GM19467 (cell line): ENCODE results near the gene TNFRSF12A.

Source experiments
- ATAC-seq: cut with Tn5 transposase; IDR thresholded peaks from one replicate; pipeline ENCODE4 v1.9.1; 2021; ENCODE audit warnings: mild to moderate bottlenecking, moderate library complexity; ENCODE audit not compliant: unreplicated experiment

TNFRSF12A gene

DNA sequence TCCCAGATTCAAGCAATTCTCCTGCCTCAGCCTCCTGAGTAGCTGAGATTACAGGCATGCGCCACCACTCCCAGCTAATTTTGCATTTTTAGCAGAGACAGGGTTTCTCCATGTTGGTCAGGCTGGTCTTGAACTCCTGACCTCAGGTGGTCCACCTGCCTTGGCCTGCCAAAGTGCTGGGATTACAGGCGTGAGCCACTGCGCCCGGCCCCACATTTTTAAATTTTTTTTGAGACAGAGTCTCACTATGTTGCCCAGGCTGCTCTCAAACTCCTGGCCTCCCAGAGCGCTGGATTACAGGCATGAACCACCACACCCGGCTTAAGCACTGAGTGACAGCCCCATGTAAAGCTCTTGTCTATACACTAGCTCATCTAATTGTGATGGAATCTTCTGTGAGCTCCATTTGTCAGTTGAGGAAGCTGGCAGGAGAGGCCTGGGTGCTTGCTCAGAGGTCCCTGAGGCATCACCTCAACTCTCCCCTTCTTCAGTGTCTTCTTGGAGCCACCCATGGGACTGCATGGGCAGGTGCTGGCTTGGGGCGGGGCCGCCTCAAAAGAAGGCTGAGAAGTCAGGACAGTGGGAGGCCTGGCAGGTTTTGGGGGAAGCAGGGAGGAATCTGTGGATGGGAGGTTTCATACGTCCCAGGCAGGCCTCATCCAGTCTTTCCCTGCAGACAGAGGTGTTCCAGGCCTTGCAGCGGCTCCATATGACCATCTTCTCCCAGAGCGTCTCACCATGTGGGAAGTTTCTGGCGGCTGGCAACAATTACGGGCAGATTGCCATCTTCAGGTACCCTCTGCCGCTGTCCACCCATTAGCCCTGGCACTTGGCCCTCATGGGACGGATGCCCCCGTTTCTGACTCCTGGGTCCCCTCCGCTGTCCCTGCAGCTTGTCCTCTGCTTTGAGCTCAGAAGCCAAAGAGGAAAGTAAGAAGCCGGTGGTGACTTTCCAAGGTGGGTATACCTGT is 5.1 kb downstream of the TNFRSF12A start:
- no peak for ATAC-seq

DNA sequence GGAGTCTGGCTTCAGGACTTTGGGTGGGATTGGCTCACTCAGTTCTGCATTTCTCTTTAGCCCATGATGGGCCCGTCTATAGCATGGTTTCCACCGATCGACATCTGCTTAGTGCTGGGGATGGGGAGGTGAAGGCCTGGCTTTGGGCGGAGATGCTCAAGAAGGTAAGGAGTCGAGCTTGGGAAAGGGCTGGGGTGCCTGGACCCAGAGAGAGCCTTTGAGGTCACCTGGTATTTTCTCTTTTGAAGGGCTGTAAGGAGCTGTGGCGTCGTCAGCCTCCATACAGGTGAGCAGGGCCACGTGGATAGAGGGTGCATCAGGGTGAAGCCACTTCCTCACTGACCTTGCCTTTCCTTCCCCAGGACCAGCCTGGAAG is 5.8 kb downstream of the TNFRSF12A start:
- no peak for ATAC-seq

DNA sequence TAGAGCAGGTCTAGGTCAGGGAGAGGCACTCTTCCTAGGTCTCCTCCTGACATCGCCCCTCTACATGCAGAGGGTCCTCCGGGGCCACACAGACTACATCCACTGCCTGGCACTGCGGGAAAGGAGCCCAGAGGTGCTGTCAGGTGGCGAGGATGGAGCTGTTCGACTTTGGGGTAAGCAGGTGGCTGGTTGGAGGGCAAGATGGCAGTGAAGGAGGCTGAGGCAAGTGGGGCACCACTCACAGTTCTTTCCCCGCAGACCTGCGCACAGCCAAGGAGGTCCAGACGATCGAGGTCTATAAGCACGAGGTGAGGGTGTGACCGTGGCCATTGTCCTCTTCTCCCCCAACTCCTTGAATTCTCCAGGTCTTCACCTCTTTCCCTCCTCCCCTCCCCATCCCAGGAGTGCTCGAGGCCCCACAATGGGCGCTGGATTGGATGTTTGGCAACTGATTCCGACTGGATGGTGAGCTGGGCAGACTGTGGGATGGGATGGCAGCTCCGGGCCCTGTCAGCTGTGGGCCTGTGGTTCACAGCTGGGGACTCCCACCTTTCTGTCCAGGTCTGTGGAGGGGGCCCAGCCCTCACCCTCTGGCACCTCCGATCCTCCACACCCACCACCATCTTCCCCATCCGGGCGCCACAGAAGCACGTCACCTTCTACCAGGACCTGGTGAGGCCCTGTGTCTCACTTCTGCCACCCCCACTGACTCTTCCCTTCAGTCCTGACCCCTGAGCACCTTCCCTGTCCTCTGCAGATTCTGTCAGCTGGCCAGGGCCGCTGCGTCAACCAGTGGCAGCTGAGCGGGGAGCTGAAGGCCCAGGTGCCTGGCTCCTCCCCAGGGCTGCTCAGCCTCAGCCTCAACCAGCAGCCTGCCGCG is 6.7 kb downstream of the TNFRSF12A start:
- ATAC-seq = no peak

DNA sequence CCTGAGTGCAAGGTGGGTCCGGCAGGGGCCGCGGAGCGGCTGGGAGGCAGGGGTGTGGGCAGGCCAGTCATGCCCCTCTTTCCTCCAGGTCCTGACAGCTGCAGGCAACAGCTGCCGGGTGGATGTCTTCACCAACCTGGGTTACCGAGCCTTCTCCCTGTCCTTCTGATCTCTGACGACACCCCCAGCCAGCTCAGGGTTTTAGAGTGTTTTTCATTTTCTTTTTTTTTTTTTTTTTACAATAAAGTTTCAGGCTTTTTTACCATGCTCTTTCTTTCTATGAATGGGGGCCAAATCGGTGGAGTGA is 7.3 kb downstream of the TNFRSF12A start:
- ATAC-seq = no peak

DNA sequence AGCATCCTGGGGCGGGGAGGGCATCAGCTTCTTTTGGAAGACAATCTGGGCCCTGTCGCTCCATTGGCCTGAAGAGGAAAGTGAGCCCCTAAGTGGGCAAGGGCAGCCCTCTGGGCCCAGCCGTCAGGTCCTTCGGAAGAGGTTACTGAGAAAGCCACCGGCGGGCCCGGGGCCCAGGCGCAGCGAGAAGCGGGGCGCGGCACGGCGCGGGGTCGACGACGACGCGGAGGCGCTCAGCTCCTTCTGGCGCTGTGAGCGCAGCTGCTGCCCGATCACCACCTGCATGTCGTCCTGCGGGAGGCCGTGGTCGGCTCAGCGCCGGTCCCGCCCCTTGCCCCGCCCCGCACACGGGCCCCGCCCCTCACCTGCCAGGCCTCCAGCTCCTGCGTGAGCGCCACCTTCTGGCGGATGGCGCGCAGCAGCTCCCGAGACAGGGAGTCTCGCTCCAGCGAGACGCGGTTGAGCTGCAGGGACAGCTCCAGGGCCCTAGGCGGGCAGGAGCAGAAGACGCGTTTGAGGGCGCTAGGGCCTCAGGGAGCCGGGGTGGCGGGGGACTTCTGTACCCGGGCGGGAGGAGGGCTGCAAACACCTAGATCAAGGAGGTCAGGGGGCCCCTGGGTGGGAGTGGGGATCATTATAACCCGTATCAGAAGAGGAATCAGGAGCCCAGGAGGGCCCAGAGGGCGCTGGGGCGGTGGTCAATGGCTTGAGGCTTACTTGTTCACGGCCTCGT is 8.0 kb downstream of the TNFRSF12A start:
- ATAC-seq = no peak

DNA sequence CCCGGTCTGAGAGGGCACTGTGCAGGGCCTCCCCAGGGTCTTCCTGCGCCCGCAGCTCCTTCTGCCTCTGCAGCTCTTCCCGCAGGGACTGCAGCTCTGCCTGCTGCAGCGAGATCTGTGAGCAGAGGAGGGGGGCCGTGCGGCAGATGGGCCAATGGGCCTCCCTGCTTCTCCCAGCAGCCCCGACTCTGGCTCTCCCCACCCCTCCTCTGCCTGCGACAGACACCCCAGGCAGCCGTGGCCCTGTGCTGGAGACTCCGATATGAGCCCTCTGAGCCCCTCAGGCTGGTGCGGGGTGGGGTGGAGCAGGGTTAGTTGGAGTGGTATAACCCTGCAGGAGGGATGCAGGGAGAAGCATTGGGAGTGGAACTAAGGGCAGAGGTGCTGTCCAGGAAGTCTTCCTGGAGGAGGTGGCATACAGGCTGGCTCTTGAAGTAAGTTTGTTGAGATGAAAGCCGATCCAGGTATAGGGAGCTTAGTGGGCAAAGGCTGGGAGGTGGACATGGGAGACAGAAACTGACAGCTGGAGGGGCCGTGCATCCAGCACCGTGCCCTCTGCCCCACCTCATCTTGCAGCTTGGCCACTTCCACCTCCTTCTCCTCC is 8.7 kb downstream of the TNFRSF12A start:
- no peak for ATAC-seq

DNA sequence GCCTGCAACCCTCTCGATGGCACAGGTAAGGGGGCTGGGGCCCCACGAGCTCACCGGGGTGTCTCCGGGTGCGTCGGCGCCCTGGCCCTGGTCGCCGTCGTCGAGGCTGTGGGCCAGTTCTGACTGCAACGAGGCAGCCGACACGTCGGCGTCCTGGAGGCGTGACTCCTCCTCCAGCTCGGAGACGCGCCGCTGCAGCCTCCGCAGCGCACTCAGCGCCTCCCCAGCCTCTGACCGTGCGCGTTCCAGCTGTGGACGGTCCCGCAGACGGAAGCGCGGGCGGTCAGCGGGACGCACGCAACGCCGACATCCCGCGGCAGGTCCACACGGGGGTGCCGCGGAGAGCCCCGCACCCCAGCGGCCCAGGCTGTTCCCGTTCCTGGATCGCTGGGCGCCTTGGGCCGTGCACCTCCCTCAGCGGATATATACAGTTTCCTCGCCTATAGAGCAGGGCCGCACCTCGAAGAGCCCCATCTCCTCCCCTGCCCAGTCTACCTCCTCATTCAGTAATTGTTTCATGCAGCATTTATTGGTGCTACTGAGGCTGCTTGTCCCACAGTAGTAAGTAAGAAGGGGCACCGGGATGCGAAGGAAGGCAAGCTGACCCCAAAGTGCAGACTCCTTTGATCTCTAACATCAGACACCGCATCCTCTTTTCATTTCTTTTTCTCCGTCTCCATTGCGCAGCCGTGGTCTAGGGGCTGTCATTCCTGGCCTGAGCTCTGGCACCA is 9.5 kb downstream of the TNFRSF12A start:
- no peak for ATAC-seq

DNA sequence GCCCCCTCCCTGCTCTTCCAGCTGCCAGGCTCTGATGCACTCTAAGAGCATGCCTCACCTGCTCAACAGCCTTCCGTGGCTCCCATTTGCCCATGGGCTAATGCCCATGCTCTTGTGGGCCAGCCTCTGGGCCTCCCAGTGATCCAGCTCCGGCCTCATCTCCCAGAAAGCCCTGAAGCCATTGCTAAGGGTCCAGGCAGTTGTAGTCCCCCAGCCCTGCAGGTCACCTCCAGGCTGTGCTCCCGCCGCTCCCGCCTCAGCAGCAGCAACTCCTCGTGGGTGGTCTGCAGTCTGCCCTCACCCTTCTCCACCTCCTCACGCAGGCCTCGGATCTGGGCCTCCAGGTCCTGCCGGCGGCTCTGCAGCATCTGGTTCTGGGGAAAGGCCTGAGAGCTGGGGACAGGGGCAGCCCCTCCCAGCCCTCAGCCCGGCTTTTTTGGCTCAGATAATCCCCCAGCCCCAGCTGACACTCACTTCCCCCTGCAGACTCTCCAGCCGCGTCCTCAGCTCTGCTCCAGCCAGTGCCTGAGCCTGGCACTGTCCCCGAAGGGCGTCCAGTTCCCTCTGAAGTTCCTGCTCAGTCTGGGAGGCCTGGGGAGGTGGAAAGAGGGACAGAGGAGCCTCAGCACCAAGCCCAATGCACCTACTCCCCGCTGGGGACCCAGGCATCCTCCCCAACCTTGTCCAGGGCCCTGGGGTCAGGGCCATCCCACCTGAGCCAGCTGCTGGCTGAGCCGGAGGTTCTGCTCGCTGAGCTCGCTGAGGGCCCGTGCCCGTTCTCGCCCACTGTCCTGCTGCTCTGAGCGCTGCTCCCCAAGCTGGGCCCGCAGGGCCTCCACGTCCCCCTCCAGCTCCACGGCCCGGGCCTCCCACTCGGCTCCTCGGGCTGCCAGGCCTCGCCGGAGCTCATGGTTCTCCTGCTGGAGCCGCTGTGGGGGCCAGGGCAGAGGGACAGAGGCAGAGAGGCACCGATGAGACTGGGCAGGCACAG is 10.3 kb downstream of the TNFRSF12A start:
- no peak for ATAC-seq

DNA sequence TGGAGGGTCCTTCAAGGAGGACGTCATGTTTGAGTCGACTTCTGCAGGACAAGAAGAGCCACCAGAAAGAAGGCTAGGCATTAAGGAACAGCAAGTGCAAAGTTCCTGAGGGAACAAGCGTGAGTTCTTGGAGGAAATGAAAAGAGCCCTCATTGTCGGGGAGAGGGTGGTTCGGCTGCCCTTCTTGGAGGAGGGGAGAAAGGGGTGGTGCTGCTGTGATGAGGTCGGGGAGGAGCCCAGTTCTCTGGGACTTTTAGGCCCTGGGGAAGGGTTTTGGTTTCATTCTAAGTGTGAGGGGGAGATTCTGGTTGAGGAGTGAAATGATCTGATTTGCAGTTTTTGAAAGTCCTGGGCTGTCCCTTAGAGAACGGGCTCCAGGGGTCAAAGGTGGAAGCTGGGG is 12.5 kb downstream of the TNFRSF12A start:
- no peak for ATAC-seq

DNA sequence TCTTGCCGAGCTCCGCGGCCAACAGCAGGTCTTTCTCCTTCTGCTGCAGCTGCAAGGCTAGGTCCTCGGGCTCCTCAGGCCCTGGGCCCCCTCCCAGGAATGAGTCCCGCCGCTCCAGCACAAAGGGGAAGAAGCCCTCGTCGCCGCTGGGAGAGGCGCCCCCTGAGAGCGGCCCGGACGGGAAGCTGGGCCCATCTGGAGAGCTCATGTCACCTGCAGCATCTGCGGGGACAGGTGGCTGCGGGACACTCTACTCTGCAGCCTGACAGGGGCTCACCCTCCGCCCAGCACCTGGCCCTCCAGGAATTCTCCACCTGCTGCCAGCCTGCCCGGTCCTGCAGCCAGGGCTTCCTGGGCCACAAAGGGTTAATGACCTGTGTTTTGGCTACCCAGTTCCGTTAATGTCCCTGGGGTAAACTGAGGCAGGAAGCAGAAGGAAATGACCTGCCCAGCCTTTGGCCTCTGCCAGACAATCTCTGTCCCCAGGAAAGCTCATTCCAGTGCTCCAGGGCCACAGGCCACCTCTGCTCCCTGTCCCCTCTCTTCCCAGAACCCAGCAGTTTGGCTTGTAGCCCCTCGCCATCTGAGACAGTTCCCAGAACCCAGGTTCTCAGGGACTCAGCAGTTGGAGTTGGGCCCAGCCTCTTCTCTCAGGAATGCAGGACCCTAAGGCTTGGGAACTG is 15.3 kb downstream of the TNFRSF12A start:
- ATAC-seq = no peak

DNA sequence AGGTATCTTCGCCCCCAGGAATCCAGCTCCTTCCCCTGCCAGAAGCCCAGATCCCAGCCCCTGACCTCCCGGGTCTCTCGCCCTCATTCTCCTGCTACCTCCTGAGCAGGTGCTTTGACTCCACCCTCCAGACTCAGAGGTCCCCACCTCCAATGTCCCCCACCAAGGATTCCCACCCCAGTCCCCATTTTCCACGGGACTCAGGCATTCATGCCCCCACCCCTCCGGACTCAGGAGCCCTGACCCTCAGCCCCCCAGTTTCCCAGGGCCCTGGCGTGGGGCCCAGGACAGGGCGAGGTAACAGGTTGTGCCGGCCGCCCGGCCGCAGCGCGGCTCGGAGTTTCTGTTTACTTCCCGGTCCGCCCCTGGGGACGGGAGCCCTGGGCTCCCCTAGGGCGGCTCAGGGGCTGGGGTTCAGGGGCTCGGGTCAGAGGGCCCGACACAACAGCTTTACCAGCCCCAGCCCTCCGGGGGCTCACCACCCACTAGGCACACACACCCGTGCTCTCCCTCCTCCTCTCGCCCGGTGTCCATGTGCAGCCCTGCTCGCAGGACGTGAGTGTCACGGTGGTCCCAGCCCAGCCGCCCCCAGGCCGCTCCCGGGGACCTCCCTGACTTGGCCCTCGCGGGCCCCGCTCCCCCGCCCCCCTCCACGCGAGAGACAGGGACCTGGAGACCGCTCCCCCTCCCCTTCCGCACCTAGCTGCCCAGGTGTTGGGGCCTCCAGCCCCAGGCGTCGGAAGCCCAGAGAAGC is 16.0 kb downstream of the TNFRSF12A start:
- ATAC-seq = no peak

DNA sequence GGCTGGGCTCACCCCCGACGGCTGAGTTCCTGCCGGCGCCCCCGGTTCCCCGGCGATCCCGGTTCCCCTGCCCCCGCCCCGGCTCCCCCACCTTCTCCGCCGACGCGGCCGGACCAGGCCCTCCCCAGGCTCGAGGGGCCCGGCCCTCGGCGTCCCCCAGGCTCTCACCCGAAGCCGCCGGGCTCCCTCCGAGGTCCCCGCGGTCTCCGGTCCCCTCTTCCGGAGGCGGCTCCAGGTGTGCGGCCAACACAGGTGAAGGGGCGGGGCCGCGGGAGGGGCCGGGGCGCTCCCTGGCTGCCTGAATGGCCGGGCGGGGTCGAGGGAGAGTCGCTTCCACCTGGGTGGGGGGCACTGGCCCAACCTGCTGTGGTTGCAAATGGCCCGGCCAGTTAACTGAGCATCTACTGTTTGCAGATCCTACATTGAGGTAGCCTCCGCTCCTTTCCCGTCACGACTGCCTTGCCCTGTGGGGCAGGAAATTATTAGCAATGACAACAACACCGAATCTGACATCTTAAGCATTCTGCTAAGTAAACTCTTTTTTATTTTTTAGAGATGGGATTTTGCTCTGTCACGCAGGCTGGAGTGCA is 16.7 kb downstream of the TNFRSF12A start, which contains the start of gene BICDL2:
Gene BICDL2 (minus strand): TSS at position 219 of the 590 bp plus-strand sequence. CDS start 1,448 bp downstream, outside the sequence.
- ATAC-seq = no peak

DNA sequence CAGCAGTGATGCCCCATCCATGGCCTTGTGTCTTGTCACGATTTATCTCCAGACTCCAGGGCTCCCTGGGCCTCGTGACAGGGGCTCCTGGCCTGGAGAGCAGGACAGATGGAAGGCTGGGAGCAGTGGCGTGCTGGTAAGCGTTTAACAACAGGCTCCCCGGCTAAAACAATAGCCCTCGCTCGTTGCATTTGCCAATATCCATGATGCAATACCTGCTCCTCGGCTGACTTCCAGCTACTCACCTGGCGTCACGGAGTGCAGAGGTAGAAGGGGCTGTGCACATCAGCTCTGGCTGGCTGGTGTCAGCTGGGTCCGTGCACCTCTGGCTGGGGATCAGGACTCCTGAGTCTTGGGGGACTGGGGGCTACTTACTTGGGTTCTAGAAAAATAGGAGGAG is 18.1 kb downstream of the TNFRSF12A start:
- no peak for ATAC-seq

DNA sequence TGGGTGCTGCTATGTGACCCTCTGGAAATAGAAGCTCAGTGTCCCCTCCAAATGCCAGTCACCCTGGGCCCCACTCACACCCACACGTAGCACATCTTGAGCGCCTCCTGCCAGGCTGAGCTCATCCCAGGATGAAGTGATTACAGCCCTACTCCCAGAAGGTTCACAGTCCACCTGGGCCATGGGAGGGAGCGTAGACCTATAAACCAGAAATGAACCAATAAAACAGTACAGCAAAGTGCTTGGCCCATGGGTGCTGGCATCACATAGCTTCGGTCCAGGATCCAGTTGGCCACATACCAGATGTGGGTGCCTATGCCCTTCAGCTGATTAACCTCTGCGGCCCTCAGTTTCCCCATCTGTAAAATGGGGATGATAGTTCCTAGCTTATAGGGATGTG is 18.7 kb downstream of the TNFRSF12A start:
- ATAC-seq = no peak

DNA sequence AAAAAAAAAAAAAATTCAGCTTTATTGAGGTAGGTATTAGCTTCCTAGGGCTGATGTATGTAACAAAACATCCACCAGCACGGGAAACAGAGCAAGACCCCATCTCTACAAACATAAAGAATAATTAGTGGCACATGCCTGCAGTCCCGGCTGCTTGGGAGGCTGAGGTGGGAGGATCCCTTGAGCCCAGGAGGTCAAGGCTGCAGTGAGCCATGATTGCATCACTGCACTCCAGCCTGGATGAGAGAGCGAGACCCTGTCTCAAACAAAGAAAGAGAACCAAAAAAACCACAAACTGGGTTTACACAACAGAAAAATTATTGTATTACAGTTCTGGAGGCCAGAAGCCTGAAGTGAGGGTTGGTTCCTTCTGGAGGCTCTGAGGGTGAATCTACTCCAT is 22.2 kb downstream of the TNFRSF12A start:
- no peak for ATAC-seq

DNA sequence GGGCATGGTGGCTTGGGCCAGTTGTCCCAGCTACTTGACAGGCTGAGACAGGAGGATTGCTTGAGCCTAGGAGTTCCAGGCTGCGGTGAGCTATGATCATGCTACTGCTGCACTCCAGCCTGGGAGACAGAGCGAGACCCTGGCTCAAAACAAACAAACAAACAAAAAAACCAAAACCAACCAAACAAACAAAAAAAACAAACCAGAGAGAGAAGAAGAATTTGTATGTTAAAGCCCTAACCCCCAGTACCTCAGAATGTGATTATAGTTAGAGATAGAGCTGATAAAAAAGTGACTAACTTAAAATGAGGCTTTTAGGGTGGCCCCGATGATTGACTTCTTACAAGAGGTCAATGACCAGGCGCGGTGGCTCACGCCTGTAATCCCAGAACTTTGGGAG is 24.5 kb downstream of the TNFRSF12A start:
- ATAC-seq = no peak
